Brain microvascular endothelial cell (primary cell): ENCODE results near the gene AHRR.
"Not testable (repeated sequence)": the region's sequence is repeated elsewhere in the genome, so short reads cannot be mapped to it uniquely, and the experiment has no call there.

Experiments
- DNase-seq: peaks from one replicate; pipeline ENCODE4 v3.0.0-alpha.2; 2020
- H3K27ac ChIP-seq: fragments of 250-450 bp; sonication (Bioruptor Pico); 2 replicates; pipeline ENCODE4 v1.5.1; 2020; ENCODE audit warnings: mild to moderate bottlenecking, moderate library complexity
- H3K27me3 ChIP-seq: fragments of 250-450 bp; sonication (Bioruptor Pico); replicated peaks from 2 replicates; pipeline ENCODE4 v1.5.1; 2020; ENCODE audit warnings: mild to moderate bottlenecking
- H3K36me3 ChIP-seq: fragments of 250-450 bp; sonication (Bioruptor Pico); replicated peaks from 2 replicates; pipeline ENCODE4 v1.5.1; 2020; ENCODE audit warnings: mild to moderate bottlenecking
- H3K4me3 ChIP-seq: 2 replicates; pipeline ENCODE4 v1.5.1; 2011; ENCODE audit warnings: low read depth, mild to moderate bottlenecking, control low read depth, low read length, moderate library complexity
- CTCF ChIP-seq: IDR thresholded peaks from 2 replicates; pipeline ENCODE4 v1.5.1; 2011; ENCODE audit warnings: low read depth, mild to moderate bottlenecking, moderate library complexity, low read length, control low read depth, inconsistent platforms; ENCODE audit errors: missing control alignments
- in situ Hi-C: cut with HindIII; loops from 2 replicates; pipeline ENCODE4 v1.10.0; 2017; ENCODE audit warnings: low sequenced_read_pairs, low pct_ligation_motif_present

The AHRR gene

GRCh38 chr5:296954-297353 is 24.6 kb upstream of the AHRR start:
- H3K36me3 ChIP-seq, in situ Hi-C loops, H3K27me3 ChIP-seq, H3K4me3 ChIP-seq: not testable (repeated sequence)
- DNase-seq: peak; percentile 92
- peak overlapping the region; percentile 16 for H3K27ac ChIP-seq

- H3K36me3 ChIP-seq, in situ Hi-C loops, DNase-seq, H3K27me3 ChIP-seq, H3K4me3 ChIP-seq: not testable (repeated sequence)
- peak overlapping the region; percentile 16 for H3K27ac ChIP-seq
Measured at GRCh38 chr5:297448-297847, 24.1 kb upstream of the AHRR start.

GRCh38 chr5:297991-298736 is 23.4 kb upstream of the AHRR start:
- H3K36me3 ChIP-seq, H3K27ac ChIP-seq, in situ Hi-C loops, H3K27me3 ChIP-seq, DNase-seq, H3K4me3 ChIP-seq: not testable (repeated sequence)

- no peak overlapping the region for H3K4me3 ChIP-seq
- DNase-seq: no peak
- H3K36me3 ChIP-seq: no peaks in the 10 kb centered on the region
- in situ Hi-C loops: no loop called here
- H3K27me3 ChIP-seq: no peaks in the 10 kb centered on the region
- no peak for TF ChIP-seq CTCF
- H3K27ac ChIP-seq: no peak overlapping the region
Measured at GRCh38 chr5:298737-299125, 22.8 kb upstream of the AHRR start.

GRCh38 chr5:299921-300320 is 21.6 kb upstream of the AHRR start:
- H3K4me3 ChIP-seq, H3K27me3 ChIP-seq, DNase-seq, H3K36me3 ChIP-seq, H3K27ac ChIP-seq, in situ Hi-C loops: not testable (repeated sequence)

- H3K4me3 ChIP-seq, in situ Hi-C loops, DNase-seq, H3K27me3 ChIP-seq, H3K27ac ChIP-seq, H3K36me3 ChIP-seq: not testable (repeated sequence)
Measured at GRCh38 chr5:300691-301435, 20.7 kb upstream of the AHRR start.

- DNase-seq, in situ Hi-C loops, H3K27ac ChIP-seq, H3K27me3 ChIP-seq, H3K4me3 ChIP-seq: not testable (repeated sequence)
- H3K36me3 ChIP-seq: peaks cover 13% of the 10 kb centered on the region
Measured at GRCh38 chr5:302416-302815, 19.1 kb upstream of the AHRR start.

- peaks cover 18% of the 10 kb centered on the region for H3K36me3 ChIP-seq
- DNase-seq: no peak
- no peaks in the 10 kb centered on the region for H3K27me3 ChIP-seq
- H3K27ac ChIP-seq: no peak overlapping the region
- no peak overlapping the region for H3K4me3 ChIP-seq
- in situ Hi-C loops: no loop called here
- TF ChIP-seq CTCF: no peak
Measured at GRCh38 chr5:302966-303365, 18.5 kb upstream of the AHRR start.

- DNase-seq, H3K27ac ChIP-seq, H3K27me3 ChIP-seq, H3K4me3 ChIP-seq, in situ Hi-C loops: not testable (repeated sequence)
- H3K36me3 ChIP-seq: peaks cover 18% of the 10 kb centered on the region
Measured at GRCh38 chr5:303741-304140, 17.8 kb upstream of the AHRR start.
